Umbilical cord (tissue), 2 donors: ENCODE results near the gene GDF10. TPM values are rescaled to one million over a fixed set of nuclear protein-coding genes. Genes with fewer than 3 reads are reported as not detected.

Experiments
- DNase-seq: peaks from one replicate; pipeline ENCODE4 v3.0.0-alpha.2; 2015; ENCODE audit warnings: low spot score
- total RNA-seq: library from RNA; depleted of rRNA; stranded (reverse); fragments of >200 nt; gene quantifications from one replicate; pipeline ENCODE4 v1.2.3, GENCODE V29; 2014; ENCODE audit warnings: low replicate concordance; ENCODE audit not compliant: insufficient read depth

Gene GDF10
- total RNA-seq, 1 donor from 2014 or later: 0.48 TPM

DNA sequence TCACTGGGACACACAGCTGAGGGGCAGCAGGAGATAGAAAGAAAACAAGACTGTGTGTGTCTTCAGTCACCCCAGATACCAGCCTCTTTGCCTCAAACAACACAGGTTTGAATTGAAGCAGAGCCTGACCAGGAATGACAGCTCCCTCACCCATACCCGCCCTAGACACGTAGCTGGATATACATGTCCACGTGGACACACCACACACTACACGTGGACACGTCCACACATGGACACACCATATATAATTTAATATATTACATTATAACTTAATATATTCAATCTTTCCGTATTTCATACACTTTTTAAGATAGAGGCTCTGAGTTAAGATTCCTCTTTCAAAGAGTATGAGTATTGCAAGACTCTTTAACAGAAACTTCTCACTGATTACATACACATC is 33.5 kb downstream of the GDF10 start:
- DNase-seq: no peak

DNA sequence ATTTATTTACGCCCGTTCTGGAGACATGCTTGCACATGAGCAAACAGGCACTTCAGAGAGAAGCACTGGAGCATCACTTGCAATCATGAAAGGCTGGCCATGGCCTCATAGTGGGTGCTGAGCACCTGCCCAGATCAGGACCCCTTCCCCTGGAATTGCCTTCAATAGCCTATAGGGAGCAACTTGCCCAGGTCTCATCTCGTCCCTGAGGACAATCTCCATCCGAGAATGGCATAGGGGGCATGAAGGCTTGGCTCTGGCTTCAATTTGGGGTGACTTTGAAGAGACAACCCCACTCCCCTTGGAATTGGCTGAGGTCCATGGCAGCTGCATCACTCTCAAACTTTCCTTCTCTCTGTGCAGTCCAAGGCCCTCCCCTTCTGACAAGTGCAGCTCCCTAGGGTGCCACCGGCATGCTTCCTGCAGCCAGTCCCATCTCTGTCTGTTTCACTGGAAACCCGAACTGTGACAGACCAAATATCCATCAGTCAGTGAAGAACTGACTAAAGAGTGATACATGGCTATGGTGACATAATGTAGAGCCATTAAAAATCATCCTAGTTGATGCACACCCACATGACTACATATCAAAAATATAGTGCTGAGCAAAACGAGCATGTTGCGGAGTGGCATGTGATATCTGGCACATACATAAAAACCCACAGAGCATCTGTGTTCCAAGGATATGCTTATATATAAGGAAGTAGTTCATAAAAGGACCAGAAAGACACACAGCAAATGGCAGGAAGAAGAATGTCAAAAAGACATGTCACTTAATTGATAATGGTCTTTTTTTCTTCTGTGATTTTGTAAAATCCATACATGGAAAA is 34.7 kb downstream of the GDF10 start:
- DNase-seq: no peak

DNA sequence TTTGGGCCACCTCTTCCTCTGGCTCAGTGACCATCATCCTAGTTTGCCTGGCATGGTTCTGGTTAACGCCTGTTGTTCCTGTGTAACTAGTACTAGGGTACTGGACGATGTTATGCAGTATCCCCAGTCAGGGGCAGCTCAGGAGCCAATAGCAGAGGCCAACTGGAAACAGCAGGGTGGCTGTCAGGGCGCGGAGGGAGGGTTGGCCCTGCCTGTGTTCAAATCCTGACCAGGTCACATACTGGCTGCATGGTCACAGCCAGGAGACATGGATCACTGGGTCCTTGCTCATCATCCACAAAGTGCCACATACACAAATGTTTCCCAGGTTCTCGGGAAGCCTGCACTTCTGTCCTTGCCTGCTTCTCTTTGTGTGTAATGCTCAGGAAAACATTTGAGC is 35.9 kb downstream of the GDF10 start:
- DNase-seq: no peak

DNA sequence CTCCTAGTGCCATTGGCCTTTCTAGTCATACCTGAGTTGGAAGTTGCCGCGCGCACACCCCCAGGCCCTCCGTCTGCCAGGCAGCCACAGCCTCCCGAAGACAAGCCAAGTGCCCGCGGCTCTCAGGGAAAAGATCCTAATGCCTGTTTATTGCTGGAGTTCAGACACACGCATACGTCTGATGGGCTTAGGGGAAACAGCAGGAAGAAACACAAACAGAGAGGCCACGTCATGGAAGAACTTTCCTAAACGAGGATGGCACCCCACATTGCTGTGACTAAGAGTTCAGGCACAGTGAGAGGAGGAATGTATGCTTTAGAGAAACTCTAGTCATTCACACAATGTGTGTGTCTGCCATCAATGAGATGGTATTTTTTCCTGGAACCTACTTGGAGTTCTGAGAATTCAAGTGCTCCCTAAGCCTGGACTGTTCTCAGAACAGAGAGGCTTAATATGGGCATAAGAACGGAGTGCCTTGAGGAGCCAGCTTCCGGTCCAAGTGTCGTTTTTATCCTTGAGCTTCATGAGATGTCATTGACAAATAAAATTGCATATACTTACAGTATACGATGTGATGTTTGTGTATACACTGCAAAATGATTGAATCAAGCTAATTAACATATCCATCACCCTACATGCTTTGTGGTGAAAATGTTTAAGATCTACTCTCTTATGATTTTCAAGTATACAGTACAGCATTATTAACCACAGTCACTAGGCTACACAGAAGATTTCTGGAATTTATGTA is 36.6 kb downstream of the GDF10 start:
- DNase-seq: peak; percentile 60

DNA sequence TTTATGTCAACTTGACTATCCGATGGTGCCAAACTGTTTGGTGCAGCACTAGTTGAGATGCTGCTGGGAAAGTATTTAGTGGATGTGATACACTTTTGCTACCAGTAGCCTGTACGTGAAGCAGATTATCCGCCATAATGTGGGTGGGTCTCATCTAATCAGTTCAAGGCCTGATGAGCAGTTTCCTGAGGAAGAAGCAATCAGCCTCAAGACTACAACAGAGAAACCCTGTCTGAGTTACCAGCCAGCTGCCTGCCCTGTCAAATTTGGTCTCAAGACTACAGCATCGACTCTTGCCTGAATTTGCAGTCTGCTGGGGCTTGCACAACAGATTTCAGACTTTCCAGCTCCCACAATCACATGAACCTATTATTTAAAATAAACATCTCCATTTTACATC is 37.3 kb downstream of the GDF10 start:
- DNase-seq: no peak

DNA sequence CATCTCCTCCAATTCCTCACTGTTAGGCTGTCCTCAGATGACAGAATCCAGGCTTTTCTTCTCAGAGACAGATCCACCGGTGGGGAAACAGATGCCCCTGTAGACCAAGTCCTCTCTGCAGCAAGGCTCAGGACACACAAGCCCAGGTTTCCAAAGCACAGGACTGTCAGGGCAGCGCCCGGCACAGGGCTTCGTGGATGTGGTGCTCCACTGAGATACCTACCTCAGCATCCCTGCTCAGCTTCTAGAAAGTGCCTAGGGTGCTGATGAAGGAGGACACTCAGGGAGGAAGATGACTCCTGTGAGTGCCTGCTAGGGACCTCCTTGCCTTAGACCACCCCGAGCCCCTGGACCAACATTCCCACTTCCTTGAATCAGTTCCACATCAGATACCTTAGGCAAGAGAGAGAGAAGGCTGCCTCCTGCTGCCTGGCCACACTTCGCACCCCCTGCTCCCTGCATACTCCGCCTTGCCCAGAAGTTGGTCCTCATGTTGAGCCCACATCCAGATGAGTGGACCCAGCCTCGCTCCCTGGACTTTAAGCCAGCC is 39.3 kb downstream of the GDF10 start:
- no peak for DNase-seq

DNA sequence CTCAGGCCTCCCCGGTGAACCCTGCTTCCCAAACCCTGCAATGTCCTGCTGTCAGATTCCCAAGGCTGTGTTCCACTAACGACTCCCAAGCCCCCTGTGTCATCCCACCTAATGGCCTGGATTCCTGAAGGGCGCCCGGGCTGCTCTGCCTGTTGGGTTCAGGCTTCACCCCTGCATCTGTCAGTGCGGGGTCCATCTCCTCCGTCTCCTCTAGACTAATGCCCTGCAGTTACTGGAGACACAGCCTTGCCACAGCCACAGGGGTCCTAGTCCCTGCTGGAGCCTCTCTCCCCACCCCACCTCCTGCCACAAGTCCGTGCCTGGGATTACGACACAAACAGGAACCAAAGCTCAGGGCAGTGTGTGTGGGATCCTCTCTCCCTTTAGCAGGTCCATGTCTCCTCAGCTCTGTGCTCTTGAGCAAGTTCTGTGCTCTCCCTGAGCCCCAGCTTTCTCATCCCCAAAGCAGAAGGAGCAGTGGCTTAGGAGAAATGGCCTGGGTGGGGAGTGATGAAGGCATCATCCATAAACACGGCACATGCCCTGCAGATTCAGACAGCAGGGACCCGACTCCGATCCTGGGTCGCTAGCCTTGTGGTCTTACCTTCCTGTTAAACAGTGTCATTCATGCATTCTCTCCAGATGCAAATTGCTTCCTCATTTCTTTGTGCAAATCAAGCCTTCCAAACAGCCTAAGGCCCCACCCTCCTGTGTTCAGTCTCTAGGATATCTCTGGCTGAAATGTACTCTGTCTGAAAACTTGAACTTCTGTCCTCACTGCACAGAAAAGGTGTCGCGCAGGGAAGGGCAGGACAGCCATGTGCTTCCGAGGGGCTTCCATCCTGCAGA is 40.0 kb downstream of the GDF10 start:
- DNase-seq: peak; percentile 15

DNA sequence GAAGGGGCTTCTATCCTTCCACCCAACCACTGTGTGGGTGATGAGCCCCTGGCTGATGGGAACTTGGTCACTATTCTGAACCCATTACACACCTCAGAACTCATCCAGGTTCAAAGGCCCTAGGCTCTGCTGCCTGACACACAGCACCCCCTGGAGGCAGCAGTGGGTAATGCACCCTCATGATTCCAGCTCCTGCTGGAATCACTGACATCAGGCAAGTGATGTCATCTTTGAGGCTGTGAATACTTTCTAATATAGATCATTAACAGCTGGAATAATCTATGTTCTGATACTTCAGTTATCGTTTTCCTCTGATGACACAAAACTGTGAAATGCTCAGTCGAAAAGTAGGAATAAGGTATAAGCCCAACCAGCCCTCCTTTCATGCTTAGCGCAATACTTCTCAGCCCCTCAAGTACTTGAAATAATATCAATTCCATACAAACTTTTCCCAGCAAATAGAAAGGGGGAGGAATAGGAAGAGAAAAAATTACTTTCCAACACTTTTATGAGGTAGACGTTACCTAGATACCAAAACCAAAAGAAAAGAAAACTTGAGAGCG is 40.7 kb downstream of the GDF10 start:
- DNase-seq: peak; percentile 13

DNA sequence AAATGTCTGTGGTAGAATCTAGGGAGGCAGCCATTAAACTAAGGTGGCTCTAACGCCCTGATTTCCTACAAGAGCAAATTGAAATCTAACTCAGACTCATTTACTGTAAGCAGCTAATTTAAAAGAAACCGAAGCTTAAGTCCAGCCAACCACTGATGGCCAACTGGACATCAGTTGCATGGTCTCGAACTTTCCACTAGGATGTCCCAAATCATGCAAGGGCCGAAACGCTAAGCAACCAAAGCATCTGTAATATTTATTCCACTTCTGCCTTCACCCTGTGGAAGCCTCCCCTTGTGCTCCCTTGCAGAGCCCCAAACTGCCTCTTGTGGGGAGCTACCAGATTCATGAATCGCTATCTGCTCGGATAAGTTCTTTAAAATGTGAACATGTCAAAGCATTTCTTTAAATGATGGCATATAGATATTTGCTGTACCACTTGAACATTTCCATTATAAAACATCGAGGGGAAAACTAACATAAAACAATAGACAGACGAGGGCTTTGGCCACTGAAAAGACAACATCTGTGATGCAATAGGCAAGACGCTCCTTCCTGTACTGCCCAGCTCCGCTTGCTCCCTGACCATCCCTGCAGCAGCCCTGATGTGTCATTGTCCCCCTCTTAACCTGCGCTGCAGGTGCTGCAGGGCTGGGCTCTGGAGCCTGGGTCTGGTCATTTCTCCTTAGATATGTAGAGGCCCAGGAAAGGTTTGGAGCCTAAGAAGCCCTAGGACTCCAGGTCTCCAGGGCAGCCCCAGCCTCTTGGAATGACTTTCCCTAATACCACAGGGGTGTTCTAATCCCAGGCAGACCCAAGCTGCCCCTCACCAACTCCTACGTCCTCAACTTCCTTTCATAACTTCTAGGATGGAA is 45.2 kb downstream of the GDF10 start:
- no peak for DNase-seq

DNA sequence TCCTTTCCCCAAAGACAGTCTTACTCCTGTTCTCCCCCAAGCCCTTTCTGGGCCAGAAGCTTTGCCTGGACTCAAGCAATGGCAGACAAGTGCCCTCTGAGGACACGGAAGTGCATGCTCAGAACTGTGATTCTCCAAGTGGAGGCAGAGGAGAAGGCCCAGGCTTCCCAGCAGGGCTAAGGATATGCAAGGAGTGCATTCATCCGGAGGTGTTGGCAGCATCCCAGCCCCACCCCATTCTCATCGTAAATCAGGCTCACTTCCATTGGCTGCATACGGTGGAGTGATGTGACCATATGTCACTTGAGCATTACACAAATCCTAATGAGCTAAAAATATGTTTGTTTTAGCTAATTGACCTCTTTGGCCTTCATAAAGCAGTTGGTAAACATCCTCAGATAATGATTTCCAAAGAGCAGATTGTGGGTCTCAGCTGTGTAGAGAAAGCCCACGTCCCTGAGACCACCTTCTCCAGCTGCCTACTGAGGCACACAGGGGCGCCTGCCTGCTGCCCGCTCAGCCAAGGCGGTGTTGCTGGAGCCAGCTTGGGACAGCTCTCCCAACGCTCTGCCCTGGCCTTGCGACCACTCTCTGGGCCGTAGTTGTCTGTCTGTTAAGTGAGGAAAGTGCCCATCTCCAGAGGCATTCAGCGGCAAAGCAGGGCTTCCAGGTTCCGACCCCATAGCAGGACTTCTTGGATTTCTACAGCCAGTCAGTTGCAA is 46.7 kb downstream of the GDF10 start:
- DNase-seq: no peak

DNA sequence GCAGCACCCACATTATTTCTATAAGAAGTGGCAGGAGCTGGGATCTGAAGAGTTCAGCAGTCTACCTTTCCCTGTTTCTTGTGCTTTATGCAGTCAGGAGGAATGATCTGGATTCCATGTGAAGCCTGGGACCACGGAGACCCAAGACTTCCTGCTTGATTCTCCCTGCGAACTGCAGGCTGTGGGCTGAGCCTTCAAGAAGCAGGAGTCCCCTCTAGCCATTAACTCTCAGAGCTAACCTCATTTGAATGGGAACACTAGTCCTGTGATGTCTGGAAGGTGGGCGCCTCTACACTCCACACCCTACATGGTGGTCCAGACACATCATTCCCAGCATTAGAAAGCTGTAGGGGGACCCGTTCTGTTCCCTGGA is 47.3 kb downstream of the GDF10 start:
- DNase-seq: no peak

DNA sequence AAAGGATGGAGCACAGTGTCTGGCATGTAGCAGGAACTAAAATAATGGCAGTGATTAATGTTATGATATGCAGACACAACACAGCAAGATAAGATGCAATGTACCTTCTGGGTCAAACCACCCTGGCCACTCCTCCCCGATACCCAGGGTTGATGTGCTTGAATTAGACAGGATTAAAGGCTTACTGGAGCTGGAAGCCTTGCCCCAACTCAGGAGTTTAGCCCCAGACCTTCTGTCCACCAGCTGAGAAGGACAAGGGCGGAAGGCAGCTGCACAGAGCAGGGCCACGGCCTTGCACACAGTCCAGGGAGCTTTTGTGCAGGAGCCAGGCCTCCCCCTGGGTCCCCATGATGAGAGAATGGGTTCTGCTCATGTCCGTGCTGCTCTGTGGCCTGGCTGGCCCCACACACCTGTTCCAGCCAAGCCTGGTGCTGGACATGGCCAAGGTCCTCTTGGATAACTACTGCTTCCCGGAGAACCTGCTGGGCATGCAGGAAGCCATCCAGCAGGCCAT is 48.2 kb downstream of the GDF10 start, which contains the start of gene RBP3:
Gene RBP3 (plus strand): TSS at position 226 of the 514 bp plus-strand sequence. CDS start 122 bp downstream, at position 348.
- DNase-seq: peak; percentile 52

DNA sequence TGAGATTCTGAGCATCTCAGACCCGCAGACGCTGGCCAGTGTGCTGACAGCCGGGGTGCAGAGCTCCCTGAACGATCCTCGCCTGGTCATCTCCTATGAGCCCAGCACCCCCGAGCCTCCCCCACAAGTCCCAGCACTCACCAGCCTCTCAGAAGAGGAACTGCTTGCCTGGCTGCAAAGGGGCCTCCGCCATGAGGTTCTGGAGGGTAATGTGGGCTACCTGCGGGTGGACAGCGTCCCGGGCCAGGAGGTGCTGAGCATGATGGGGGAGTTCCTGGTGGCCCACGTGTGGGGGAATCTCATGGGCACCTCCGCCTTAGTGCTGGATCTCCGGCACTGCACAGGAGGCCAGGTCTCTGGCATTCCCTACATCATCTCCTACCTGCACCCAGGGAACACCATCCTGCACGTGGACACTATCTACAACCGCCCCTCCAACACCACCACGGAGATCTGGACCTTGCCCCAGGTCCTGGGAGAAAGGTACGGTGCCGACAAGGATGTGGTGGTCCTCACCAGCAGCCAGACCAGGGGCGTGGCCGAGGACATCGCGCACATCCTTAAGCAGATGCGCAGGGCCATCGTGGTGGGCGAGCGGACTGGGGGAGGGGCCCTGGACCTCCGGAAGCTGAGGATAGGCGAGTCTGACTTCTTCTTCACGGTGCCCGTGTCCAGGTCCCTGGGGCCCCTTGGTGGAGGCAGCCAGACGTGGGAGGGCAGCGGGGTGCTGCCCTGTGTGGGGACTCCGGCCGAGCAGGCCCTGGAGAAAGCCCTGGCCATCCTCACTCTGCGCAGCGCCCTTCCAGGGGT is 48.9 kb downstream of the GDF10 start:
- DNase-seq: no peak

DNA sequence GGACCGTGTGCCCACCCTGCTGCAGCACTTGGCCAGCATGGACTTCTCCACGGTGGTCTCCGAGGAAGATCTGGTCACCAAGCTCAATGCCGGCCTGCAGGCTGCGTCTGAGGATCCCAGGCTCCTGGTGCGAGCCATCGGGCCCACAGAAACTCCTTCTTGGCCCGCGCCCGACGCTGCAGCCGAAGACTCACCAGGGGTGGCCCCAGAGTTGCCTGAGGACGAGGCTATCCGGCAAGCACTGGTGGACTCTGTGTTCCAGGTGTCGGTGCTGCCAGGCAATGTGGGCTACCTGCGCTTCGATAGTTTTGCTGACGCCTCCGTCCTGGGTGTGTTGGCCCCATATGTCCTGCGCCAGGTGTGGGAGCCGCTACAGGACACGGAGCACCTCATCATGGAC is 49.5 kb downstream of the GDF10 start:
- no peak for DNase-seq

DNA sequence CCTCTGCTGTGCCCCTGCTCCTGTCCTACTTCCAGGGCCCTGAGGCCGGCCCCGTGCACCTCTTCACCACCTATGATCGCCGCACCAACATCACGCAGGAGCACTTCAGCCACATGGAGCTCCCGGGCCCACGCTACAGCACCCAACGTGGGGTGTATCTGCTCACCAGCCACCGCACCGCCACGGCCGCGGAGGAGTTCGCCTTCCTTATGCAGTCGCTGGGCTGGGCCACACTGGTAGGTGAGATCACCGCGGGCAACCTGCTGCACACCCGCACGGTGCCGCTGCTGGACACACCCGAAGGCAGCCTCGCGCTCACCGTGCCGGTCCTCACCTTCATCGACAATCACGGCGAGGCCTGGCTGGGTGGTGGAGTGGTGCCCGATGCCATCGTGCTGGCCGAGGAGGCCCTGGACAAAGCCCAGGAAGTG is 50.0 kb downstream of the GDF10 start:
- DNase-seq: no peak

DNA sequence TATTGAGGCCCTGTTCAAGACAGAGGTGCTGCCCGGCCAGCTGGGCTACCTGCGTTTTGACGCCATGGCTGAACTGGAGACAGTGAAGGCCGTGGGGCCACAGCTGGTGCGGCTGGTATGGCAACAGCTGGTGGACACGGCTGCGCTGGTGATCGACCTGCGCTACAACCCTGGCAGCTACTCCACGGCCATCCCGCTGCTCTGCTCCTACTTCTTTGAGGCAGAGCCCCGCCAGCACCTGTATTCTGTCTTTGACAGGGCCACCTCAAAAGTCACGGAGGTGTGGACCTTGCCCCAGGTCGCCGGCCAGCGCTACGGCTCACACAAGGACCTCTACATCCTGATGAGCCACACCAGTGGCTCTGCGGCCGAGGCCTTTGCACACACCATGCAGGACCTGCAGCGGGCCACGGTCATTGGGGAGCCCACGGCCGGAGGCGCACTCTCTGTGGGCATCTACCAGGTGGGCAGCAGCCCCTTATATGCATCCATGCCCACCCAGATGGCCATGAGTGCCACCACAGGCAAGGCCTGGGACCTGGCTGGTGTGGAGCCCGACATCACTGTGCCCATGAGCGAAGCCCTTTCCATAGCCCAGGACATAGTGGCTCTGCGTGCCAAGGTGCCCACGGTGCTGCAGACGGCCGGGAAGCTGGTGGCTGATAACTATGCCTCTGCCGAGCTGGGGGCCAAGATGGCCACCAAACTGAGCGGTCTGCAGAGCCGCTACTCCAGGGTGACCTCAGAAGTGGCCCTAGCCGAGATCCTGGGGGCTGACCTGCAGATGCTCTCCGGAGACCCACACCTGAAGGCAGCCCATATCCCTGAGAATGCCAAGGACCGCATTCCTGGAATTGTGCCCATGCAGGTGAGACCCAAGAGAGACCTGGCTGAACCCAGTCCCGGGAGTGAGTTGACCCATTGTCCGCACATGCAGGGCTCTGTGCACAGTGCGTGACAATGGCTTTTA is 51.0 kb downstream of the GDF10 start:
- DNase-seq: no peak
